GM21423 (cell line): ENCODE data around the gene FAM177A1.
"Not testable (repeated sequence)": the region's sequence is repeated elsewhere in the genome, so short reads cannot be mapped to it uniquely, and the experiment has no call there.

ENCODE experiments used
- ATAC-seq: cut with Tn5 transposase; IDR thresholded peaks from one replicate; pipeline ENCODE4 v1.9.1; 2021; ENCODE audit warnings: mild to moderate bottlenecking, moderate library complexity; ENCODE audit not compliant: unreplicated experiment

Gene FAM177A1

DNA sequence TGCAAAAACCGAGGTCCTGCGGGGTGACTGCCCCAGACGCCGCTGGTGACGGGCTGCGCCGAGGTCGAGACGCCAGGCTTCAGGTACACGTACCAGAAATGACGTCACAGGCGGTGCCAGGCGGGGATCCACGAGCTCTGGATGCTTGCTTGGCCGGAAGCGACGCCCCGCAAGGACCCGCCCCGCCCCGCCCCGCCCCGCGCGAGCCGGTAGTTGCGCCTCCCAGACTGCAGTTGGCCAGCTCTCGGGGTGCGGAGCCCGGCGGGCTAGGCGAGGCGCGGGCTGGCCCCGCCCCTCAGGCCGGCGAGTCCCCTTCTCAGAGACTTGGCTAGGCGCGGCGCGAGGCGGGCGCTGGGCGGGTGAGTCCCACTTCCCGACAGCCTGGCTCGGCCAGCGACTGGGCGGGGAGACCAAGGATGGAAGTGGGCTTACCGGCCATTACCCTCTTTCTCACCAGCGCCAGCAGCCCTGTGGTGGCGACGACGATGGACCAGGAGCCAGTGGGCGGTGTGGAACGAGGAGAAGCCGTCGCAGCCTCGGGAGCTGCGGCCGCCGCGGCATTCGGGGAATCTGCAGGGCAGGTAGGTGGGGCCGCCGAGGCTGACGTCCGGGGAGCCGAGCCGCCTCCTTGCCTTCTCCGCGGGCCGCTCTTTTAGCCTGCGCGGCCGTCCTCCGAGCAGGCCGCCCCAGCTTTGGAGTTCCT is at the start of gene FAM177A1:
TSS of gene FAM177A1 (plus strand) at position 225 of the 703 bp plus-strand sequence. CDS start at position 417, 192 bp downstream.
- peak; percentile 90 for ATAC-seq

DNA sequence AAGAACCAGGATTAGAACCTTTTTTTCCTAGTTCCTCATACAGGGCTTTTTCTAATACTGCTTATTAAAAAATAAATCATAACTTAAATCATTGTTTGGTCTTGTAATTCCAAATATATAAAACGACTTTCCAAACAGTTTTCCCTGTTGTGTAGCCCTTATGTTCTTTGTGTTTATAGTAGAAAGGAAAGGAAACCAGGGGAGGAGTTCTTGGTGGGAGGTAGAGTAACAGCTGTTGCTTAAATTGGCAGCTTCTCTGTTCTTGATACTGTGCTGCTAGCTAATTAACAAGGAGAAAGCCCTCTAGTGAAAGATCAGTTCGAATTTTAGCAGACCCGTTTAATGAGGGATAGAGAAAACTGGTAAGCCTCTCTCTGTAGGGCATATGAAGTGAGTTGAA is 48.3 kb upstream of the FAM177A1 start:
- no peak for ATAC-seq

GRCh38 chr14:34999500-34999899 is 46.6 kb upstream of the FAM177A1 start:
- no peak for ATAC-seq

DNA sequence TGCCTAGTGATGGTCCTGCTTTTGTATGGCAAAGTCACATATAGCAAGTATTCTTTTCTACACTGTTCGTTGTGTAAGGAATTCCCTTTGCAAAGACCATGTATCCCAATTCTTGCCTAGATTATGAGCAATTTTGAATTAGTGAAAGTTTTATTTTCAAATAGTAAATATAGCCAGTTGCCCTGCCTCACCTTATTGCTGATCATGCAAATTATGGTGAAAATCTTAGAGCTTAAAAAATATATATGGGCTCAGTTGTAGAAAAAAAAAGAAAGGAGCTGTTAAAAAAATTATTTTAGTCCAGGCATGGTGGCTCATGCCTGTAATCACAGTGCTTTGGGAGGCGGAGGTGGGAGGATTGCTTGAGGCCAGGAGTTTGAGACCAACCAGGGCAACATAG is 44.5 kb upstream of the FAM177A1 start:
- ATAC-seq: no peak

GRCh38 chr14:35004839-35005238 is 41.2 kb upstream of the FAM177A1 start:
- ATAC-seq: no peak

- ATAC-seq: no peak
Measured at GRCh38 chr14:35016568-35016967, 29.5 kb upstream of the FAM177A1 start.

DNA sequence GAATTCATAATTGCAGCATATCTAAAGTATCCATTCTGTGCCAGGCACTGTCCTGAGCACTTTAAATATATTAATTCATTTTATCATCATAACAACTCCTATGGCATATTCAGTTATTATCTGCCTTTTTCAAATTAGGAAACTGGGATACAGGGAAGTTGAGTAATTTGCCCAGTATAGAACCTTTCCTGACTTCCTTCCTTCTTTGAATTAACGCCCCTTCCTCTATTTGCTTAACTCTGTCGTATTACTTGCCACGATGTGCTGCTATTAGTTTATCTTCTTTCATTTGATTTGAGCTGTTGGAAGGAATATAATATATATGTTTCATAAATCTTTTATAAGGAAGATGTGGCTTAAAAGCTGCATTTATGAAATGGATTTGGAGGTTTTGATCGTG is 25.4 kb upstream of the FAM177A1 start:
- no peak for ATAC-seq

- no peak for ATAC-seq
Measured at GRCh38 chr14:35028435-35028834, 17.6 kb upstream of the FAM177A1 start.

DNA sequence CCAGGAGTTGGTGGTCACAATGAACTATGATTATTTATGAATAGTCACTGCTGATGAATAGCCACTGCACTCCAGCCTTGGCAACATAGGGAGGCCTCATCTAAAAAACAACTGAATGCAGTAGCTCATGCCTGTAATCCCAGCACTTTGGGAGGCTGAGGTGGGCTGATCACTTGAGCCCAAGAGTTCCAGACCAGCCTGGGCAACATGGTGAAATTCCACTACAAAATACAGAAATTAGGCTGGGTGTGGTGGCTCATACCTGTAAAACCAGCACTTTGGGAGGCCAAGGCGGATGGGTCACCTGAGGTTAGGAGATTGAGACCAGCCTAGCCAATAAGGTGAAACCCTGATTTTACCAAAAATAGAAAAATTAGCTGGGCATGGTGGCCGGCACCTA is 13.5 kb upstream of the FAM177A1 start:
- no peak for ATAC-seq

- ATAC-seq: no peak
Measured at GRCh38 chr14:35034440-35034833, 11.6 kb upstream of the FAM177A1 start.

- not testable (repeated sequence) for ATAC-seq
Measured at GRCh38 chr14:35034944-35035554, 11.0 kb upstream of the FAM177A1 start.

- not testable (repeated sequence) for ATAC-seq
Measured at GRCh38 chr14:35038312-35038711, 7.8 kb upstream of the FAM177A1 start.

DNA sequence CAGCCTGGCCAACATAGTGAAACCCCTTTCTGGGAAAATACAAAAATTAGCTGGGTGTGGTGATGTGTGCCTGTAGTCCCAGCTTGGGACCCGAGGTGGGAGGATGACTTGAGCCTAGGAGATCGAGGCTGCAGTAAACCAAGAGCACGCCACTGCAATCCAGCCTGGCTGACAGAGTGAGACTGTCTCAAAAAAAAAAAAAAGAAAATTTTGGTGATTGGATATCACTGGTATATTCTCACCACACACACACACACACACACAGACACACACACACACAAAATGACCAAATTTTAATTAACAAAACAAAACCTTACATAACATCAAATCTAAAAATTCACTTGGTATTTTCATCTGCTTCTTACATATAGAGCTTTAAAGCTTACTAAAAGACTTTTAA is 3.4 kb upstream of the FAM177A1 start:
- no peak for ATAC-seq

DNA sequence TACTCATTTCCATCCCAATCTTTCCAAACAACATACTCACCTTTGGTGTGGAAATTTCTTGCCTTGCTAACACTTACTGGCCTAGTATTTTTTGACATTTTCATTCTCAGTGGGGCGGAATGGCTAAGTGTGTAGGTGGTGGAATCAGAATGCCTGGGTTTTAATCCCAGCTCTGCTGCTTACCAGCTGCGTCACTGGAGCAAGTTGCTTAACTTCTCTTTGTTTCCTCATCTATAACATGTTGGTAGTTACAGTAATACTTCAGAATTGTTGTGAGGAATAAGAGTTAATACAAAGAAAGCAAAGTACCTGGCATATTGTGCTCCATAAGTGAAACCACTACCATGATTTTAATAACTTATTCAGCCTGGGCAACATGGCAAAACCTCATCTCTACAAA is 3.0 kb upstream of the FAM177A1 start:
- no peak for ATAC-seq

DNA sequence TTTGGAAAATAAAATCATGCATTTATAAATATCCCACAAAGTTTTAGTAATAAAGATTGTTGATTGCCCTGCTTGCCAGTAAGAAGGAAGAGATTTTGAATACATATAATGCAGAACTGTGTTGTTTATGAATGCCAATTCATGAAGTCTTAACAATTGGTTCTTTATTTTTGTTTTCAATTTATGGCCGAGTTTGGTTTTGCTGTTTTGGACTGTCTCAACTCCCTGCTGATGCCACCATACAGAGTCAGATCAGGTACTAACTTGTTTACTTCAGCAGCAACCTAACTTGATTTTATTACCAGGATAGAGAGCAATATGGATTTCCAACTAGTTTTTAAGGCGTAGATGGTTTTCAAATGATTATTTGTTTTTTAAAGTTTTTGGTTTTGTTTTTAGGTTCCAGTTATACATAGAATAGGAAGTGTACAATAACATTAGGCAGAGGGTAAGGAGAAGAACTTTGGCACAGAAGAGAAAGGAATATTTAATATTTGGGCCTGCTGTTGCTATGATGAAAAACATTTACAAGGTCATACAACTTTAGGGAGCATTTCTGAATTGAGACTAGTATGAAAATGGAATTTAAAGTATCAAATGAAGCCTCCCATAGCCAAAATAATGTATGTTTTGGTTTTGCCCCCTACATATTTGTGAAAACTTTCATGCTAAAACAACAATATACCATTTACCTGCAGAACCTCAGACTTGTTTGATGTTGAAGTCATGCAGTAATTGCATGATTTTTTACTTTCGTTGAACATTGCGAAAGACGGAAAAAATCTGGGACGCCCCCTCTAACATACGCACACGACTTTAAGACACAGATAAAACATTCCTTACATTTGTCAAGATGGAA is 904 bp upstream of the FAM177A1 start:
- ATAC-seq: no peak

DNA sequence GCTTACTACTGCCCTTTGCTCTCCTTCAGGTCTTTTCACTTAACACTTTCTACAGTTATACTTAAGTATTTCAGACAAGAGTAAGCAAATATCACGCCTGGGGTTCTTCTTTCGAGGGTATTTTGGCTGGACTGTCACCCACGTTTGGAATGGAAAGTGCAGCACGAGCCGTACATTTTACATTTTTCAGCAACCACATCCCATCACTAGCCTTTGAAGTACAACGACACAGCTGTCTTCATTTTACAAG is 349 bp upstream of the FAM177A1 start:
- no peak for ATAC-seq

GRCh38 chr14:35046751-35047536 is 872 bp downstream of the FAM177A1 start:
- ATAC-seq: peak; percentile 22

GRCh38 chr14:35047976-35048513 is 2.0 kb downstream of the FAM177A1 start:
- ATAC-seq: no peak

GRCh38 chr14:35050652-35051051 is 4.6 kb downstream of the FAM177A1 start:
- no peak for ATAC-seq

DNA sequence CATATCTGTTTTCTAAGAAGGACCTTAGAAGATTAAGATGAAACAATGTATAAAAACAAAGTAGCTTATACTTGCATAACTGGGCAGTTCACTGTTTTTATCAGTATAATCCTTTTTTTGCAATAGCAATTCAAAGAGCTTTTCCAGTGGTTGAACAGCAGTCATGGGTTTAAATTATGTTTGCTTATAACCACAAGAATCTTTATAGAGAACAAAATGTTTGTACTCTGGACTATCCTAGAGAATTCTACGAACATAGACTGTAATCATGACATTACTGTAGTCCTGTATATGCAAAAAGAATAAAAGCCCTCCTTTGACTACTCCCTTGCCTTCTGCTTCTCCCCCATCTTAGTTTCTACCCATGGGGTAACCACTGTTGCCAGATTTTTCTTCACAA is 5.7 kb downstream of the FAM177A1 start:
- no peak for ATAC-seq

DNA sequence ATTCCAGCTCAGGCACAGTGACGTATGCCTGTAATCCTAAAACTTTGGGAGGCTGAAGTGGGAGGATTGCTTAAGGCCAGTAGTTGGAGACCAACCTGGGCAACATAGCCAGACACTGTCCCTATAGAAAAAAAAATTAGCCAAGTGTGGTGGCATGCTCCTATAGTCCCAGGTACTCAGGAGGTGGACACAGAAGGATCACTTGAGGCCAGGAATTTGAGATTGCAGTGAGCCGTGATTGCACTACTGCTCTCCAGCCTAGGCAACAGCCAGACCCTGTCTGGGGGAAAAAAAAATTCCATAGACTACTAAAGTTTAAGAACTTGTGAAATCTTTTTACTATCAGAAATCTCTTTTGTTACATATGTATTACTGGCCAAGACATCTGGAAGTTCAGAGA is 6.6 kb downstream of the FAM177A1 start:
- ATAC-seq: no peak
